ENCODE data around the gene GRID2.
"Not testable (repeated sequence)": the region's sequence is repeated elsewhere in the genome, so short reads cannot be mapped to it uniquely, and the experiment has no call there.

GRID2 gene

DNA sequence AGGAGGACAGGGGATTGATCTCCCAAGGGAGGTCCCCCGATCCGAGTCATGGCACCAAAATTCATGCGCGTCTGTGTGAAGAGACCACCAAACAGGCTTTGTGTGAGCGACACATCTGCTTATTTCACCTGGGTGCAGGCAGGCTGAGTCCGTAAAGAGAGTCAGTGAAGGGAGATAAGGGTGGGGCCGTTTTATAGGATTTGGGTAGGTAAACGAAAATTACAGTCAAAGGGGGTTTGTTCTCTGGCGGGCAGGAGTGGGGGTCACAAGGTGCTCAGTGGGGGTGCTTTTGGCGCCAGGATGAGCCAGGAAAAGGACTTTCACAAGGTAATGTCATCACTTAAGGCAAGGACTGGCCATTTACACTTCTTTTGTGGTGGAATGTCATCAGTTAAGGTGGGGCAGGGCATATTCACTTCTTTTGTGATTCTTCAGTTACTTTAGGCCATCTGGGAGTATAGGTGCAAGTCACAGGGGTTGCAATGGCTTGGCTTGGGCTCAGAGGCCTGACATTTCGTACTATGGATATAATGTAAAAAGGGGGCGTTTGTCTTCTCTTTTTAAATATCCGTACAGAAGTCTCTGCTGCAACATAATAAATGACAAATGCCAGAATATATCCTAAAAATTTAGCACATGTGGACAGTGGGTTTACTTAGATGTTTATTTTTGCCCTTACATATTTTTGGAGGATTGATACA is 140.5 kb downstream of the GRID2 start:
- not testable (repeated sequence) for DNase-seq

DNA sequence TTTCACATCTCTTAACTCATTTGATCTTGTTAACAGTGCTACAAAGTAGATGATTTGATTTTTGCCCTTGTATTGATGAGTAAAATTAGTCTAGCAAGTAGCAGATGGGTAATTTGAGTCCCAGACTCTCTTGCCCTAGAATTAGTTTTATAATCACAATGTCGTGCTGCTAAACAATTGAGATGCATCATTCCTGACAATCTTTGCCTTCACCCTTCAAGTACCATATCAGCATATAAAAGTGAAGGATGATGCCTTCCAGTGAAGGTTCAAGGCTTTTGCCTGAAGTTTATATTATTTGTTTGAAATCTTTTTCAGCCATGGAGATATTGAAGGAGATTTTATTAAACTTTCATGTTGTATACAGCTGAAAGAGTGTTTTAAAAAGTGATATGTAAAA is 141.4 kb downstream of the GRID2 start:
- no peak for DNase-seq

DNA sequence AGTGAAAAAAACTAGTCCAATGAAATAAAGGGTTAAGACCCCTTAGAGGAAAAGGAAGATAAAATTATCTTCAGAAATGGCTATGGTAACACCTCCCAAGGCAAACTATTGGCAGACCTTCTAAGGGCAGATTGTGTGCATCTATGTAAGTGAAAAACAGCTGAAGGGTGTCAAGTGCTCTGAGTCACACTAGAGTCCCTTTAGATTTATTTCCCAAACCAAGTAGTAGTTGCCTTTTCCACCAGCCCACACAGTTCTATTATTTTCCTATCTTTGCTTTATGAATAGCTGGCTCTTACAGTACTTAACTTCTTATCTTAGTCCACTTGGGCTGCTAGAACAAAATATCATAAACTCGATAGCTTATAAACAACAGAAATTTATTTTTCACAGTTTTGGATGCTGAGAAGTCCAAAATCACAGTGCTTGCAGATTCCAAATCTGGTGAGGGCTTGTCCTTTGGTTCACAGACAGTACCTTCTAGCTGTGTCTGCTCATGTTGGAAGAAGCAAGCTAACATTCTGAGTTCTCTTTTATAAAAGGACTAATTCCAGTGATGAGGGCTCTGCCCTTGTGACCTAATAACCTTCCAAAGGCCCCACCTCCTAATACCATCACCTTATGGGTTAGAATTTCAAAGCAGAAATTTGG is 143.6 kb downstream of the GRID2 start:
- no peak for DNase-seq

DNA sequence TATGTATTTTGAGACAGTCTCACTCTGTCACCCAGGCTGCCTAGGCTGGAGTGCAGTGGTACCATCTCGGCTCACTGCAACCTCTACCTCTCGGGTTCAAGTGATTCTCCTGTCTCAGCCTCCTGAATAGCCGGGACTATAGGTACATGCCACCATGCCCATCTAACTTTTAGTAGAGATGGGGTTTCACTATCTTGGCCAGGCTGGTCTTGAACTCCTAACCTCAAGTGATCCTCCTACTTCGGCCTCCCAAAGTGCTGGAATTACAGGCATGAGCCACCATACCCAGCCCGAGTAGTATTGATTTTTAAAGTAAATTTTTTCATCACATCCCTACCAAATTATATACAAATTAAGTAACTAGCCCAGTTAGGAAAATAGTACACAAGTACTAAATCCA is 144.4 kb downstream of the GRID2 start:
- DNase-seq, result not testable (repeated sequence)

DNA sequence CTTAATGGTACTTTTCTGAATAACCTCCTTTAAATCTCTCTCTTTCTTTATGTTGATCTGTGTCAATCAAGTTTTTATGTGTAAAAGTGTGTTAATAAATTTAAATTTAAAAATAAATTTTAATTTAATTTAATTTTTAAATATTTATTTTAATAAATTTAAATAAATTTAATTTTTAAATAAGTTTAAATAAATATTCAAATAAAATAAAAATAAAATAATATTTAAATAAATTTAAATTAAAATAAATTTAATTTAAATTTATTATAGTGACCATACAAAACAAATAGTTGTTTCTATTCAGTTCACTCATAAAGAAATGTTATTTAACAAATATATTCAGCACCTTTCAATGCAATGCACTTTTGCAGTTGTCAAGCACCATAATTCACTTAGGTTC is 146.9 kb downstream of the GRID2 start:
- DNase-seq, result no peak

DNA sequence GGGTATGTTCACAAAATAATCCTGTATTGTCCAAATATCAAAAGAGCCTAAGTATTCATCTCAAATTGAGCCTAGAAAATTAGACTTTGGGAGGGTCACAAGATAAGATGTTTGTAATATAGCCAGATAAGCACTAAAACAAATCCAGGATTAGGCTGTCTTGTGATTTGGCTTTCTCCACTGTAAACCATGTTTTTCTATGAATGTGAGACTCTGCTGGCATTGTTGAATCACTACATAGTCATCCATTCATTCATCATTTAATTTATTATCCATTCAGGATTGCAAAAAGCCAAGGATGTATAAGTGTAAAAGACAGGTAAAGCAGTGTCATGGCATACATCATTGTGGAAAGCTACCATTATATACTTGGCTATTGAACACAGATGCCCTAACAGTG is 148.0 kb downstream of the GRID2 start:
- DNase-seq, result no peak

DNA sequence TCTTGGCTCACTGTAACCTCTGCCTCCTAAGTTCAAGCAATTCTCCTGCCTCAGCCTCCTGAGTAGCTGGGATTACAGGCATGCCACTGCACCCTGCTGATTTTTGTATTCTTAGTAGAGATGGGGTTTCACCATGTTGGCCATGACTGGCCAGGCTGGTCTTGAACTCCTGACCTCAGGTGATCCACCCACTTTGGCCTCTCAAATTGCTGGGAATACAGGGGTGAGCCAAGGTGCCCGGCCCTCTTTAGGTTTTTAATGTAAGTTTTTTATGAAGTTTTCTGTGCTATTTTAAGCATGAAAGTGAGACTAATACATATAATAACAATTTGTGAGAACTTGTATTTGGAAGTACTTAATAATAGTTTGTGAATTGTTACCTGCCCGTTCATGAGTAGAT is 148.6 kb downstream of the GRID2 start:
- not testable (repeated sequence) for DNase-seq

DNA sequence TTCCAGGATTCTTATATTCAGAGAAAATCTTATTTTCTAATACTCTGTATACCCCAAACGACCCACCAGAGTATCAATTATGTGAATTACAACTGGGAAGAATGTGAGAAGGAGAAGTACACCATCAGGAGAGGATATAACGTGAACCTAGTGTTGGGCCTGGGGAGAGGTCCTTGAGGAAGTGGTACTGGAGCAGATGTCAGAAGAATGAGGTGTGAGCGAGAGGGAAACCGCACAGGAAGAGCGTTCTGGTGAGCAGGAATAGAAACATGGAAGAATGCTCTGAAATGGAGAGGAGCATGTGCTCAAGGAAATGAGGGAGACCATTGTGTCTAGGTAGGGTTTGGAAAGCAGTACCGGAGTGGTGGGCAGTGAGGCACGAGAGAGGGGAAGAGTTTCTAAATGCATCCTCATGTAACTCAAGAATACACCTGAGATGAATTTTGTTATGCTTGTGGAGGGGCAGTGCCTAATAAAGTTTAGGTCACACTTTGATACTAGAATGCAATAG is 151.6 kb downstream of the GRID2 start:
- no peak for DNase-seq

DNA sequence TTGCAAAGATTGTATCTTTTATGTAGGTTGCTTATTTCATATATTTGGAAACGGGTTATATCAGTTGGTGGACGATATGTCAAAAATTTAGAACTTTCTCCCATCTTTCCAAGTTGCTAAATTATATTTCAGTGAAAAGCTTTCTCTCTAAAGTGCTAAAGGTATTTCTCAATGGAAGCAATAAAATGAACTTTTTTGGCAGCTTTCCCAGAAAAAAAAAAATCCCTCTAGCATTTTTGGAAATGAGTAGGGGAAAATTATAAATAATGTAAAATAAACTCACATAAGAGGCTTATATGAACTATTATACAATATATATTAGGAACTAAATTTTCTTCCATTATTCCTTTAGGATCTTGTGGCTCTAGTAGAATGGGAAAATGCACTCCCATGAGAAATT is 152.2 kb downstream of the GRID2 start:
- DNase-seq, result no peak

DNA sequence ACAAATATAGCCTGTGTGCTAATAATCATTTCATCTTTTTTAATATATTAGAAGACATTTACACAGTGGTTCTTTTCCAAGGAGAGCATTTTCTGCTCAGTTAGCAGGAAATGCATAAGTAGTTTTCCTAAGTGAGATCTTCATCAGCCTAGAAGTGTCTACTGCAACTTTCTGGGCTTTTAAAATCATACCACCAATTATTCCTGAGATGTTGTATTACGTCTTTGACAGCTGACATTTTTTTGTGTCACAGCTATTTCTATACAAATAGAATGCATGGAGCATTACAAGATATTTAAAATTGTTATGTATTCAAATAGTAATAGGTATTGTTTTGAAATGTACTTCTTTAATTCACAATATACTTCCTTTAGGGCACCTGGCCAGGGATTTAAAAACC is 158.0 kb downstream of the GRID2 start:
- DNase-seq, result no peak

DNA sequence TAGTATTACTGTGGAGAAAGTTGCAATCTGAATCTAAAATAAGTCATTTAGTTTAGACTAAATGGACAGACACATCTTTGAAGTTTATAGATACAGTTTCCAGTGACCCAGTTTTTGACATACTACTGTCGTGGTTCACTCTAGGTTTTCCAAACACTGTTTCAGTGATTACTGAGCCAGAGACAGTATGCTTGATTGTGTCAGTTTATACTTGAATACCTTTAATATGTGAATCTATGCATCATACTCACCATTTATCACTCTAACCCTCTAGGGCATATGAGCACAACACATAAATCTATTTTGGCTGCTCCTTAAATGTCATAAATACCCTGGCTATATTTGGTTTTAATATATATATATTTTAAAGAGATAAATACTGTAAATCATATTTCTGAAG is 173.5 kb downstream of the GRID2 start:
- no peak for DNase-seq

DNA sequence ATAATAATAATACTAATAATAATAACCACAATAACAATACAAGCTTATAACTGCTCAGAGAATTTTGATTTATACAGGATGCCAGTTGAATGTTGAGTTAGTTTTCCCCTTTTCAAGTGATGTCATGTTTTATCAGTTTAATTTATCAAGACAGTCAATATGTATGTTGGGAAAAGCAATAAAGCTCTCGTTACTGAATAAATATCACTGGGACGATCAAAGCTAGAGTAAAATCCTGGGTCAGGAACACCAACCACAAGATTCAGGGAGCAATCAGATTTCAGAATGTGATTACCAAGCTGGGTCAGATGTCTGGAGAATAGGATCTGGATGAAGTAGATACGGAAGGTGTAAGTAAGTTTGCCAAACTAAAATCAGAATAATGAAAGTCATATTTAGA is 179.6 kb downstream of the GRID2 start:
- no peak for DNase-seq

DNA sequence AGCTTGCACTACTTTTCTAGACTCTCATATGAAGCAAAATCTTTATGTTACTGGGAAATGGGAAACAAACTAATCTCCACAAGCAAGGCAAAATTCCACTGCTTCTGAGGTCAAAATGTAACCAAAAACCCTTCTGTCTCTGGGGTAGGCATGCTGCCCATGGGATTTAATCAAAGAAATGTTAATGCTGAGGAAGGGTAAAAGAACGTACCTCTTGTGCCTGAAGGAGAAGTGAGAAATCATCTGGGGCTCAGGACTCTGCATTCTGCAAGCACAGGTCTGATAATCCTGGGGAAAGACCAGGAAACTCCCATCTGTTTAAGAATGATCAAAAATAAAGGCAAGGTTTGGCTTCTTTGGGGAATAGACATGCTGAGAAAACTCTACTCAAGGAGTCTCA is 184.7 kb downstream of the GRID2 start:
- no peak for DNase-seq

DNA sequence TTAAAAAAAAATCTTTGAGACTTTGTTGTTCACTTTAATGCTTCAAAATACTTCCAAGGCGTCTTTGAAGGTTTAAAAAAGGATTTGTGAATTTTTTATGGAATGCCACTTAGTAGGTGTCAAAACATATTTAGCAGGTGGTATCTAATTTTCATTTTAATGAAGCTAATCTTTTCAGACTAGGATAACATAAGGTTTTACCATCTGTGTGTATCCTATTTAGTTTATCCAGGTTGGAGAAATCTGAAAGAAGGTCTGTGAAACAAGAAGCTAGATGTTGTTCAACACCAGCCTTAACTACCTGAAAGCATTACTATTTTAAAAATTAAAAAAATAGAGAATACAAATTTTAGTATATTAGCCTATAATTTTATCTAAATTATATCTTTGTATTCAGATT is 193.4 kb downstream of the GRID2 start:
- no peak for DNase-seq

DNA sequence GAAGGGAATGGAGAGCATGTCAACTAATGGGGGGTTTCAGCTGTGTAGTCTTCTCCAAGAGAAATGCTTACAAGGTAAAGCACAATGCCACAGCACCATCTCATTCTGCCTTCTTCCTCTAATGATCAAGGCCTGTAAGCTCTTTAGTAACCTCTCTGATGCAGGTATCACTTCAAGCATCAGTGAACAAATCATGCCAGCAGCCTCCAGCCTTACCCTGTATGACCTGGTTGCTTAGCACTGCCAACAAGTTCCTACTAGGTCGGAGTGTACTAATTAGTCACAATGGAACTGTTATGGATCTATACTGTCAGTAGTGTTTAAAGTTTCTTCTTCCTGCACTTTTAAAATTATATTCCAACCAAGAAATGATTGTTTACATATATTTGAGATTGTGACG is 197.7 kb downstream of the GRID2 start:
- DNase-seq, result no peak

DNA sequence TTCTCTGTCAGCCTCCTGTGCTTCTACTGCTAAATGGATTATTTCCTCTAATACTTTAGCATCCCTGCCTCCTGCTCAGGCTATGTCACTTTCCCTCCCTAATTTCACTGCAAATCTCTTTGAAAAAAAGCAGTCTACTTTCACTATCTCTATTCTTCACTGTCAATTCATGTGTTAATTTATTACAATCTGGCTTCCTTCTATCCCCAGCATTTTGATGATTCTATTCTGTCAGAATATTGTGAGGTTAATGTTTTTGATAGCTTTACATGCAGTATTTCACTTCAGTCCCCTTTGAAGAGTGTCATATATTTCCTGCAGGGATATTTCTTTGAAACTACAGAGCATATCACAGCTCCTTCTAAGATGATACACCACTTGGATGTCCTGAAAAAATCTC is 203.2 kb downstream of the GRID2 start:
- no peak for DNase-seq

DNA sequence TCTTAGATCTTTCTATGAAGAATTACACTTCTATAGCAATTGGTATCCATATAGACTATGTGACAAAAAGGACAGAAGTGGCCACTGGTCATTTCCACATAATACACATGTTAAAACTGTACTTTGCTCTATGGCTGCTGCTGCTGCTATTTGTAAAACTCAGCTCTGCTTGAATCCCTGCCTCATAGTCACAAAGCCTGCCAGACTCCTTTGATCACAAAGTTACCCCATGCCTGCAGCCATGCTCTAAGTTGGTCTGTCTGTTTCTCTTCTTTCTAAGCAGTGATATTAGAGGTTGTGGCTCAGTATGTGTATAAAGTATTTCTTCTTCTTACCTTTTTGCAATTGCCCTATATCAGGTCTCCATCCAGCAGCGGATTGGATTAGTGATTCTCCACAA is 210.9 kb downstream of the GRID2 start:
- DNase-seq, result no peak

DNA sequence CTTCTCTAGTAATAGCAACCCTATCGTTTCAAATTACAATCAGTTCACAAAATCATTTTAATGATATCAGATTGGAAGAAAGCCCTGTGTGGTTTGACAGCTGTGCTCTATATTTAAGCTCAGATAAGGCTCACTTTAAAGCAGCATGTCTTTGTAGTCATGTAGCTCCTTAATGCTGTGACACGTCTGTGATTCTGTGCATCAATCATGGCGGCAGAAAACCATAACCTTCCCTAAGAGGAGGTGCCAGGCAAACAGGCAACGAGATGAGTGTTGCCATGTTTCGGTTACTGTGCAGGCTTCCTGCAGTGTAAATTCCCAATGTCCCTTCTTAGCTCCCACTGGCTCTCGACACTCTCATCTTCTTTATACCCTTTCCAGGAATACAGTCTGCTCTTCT is 212.7 kb downstream of the GRID2 start:
- no peak for DNase-seq

DNA sequence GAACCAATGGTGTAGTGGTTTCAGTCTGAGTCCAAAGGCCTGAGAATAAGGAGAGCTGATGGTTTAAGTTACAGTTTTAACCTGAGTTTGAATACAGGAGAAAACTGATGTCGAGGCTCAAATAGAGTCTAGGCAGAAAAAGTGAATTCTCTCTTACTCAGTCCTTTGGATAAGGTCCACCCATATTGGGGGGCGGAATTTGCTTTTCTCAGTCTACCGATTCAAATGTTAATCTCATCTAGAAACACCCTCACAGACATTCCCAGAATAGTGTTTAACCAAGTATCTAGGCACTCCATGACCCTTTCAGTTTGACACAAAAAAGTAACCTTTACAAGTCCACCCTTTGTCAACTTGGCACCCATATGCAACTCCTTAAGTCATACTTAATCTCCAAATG is 216.0 kb downstream of the GRID2 start:
- DNase-seq, result no peak

DNA sequence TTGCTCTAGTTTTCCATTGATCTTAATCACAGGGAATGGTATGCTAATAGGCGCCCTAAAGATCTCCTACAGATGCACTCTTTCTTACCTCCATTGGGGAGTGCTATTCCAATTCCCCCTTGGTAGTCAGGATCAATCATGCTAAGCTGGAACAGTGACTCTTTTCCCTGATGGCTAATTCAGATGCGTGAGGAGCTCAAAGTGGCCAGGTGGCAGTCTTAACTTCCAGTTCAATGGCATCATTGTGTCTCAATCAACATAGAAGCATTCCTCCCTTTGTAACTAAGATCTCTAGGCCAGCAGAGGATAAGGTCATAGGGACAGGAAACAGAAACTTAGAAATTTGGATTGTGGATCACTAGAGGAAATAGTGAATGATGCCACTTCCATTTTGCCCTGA is 216.8 kb downstream of the GRID2 start:
- no peak for DNase-seq

DNA sequence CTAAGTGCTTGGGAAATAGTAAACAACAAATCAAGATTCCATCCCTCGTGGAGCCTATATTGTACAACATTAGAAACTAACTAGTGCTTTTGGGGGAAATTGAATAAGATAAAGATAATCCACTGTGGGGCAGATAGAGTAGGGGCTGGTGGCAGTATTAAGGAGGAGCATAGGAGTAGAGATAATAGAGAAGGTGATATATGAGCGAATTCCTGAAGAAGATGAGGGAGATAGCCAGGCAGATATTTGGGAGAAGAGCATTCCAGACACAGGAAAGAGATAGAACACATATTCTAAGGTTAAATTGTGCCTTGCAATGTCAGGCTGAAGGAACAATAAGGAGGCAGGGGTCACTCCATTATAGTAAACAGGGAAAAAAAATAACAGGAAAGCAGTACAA is 218.2 kb downstream of the GRID2 start:
- DNase-seq, result no peak

DNA sequence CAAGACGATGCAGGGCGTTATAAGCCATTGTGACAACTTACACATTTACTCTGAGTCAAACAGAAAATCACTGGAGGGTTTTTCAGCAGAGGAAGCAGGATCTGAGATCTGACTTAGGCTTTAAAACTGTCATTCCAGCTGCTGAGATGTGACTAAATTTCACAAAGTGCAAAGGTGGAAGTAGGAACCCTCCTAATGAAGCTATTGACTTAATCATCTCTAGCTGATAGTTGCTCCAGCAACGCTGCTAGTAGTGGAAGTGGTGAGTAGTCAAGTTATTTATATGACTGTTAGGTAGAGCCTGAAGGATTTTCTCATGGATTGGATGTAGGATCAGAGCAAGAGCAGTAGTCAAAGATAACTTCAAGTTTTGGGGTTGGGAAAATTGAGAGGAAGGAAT is 218.6 kb downstream of the GRID2 start:
- DNase-seq, result no peak

DNA sequence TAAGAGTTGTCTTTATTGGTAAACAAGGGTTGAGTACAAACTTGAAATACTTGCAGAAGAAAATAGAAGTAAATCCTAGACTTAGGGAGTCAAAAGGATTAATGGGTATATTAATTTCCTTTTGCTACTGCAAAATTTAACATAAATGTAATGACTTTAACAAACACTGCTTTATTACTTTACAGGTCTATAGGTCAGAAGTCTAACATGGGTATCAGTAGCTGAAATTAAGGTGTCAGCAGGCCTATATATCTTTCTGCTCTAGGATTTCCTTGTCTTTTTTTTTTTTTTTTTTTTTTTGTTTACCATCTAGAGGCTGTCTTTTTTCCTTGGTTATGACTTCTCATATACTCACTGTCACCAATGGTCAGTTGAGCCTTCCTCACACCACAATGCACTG is 220.4 kb downstream of the GRID2 start:
- DNase-seq, result no peak

DNA sequence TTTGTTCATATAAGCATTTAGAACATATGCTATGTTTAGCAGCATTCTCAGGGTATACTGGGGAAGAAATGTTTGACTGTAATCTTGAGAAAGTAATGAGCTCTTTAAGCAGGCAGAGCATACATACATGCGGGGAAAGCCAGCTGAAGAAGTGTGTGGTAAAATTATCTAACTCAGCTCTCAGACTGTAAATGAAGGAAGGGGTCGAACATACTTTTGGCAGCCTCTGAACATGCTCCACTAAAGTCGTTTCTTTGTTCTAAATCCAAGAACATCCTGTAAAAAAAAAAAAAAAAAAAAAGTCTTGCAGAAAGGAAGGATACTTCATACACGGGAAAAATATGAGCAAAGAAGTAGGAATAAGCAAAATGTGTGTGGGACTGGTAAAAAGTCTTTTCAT is 224.8 kb downstream of the GRID2 start:
- DNase-seq, result no peak

DNA sequence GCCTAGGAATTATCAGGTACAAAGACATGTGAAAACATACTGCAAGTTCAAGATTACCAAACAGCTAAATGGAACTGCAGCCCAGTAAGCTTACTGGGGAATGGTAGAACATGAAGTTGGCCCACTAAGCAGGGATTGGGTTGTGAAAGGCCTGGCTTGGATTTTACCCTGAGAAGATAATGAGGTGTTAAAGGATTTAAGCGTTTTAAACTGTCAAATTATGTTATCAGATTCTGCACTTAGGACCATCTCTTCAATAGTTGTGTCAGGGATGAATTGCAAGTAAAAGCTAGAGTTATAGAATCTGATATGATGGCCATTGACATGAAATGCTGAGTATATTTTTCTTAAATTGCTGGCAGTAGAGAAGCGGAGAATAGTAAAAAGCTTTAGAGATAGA is 225.7 kb downstream of the GRID2 start:
- DNase-seq, result no peak
